ENCODE measurements around the gene FOXQ1.

DNA sequence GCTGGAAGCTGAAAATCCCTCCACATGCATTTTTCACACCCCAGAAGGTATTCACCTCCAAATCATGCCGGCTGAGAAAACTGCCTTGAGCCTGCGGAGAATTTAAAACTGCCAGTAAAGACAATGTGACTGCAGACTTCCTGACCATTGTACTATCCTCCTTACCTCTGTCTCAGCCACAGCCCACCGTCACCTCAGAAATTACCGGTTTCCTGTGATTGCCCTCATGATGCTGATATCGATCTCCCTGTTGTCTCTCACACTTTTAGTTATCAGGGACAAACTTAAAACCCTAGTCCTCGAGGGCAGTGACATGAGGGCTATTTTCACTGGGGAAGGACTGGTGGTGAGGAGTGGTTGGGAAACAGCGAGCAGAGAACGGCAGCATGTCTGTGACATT is 30.2 kb upstream of the FOXQ1 start:
- TF ChIP-seq, protein P1, sequence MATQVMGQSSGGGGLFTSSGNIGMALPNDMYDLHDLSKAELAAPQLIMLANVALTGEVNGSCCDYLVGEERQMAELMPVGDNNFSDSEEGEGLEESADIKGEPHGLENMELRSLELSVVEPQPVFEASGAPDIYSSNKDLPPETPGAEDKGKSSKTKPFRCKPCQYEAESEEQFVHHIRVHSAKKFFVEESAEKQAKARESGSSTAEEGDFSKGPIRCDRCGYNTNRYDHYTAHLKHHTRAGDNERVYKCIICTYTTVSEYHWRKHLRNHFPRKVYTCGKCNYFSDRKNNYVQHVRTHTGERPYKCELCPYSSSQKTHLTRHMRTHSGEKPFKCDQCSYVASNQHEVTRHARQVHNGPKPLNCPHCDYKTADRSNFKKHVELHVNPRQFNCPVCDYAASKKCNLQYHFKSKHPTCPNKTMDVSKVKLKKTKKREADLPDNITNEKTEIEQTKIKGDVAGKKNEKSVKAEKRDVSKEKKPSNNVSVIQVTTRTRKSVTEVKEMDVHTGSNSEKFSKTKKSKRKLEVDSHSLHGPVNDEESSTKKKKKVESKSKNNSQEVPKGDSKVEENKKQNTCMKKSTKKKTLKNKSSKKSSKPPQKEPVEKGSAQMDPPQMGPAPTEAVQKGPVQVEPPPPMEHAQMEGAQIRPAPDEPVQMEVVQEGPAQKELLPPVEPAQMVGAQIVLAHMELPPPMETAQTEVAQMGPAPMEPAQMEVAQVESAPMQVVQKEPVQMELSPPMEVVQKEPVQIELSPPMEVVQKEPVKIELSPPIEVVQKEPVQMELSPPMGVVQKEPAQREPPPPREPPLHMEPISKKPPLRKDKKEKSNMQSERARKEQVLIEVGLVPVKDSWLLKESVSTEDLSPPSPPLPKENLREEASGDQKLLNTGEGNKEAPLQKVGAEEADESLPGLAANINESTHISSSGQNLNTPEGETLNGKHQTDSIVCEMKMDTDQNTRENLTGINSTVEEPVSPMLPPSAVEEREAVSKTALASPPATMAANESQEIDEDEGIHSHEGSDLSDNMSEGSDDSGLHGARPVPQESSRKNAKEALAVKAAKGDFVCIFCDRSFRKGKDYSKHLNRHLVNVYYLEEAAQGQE (IDR thresholded peaks at IDR 0.05; ENCODE audit: insufficient replicate concordance, low read depth): no peak
- TF ChIP-seq, protein P2, sequence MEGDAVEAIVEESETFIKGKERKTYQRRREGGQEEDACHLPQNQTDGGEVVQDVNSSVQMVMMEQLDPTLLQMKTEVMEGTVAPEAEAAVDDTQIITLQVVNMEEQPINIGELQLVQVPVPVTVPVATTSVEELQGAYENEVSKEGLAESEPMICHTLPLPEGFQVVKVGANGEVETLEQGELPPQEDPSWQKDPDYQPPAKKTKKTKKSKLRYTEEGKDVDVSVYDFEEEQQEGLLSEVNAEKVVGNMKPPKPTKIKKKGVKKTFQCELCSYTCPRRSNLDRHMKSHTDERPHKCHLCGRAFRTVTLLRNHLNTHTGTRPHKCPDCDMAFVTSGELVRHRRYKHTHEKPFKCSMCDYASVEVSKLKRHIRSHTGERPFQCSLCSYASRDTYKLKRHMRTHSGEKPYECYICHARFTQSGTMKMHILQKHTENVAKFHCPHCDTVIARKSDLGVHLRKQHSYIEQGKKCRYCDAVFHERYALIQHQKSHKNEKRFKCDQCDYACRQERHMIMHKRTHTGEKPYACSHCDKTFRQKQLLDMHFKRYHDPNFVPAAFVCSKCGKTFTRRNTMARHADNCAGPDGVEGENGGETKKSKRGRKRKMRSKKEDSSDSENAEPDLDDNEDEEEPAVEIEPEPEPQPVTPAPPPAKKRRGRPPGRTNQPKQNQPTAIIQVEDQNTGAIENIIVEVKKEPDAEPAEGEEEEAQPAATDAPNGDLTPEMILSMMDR (IDR thresholded peaks at IDR 0.05; ENCODE audit: insufficient read depth, low read length): no peak
- no peak for TF ChIP-seq GABPA (IDR thresholded peaks at IDR 0.05; ENCODE audit: low read depth)
- TF ChIP-seq POLR2AphosphoS5 (IDR thresholded peaks at IDR 0.05; ENCODE audit: low read depth): no peak

Measured in HL-60 (cell line).